Loucy (cell line): ENCODE data around the gene ZNF431.

ENCODE experiments used
- H2AFZ ChIP-seq: fragments of 200-600 bp; sonication (generic); 2 replicates; pipeline ENCODE4 v1.6.0; 2016; ENCODE audit warnings: antibody characterized with exemption, mild to moderate bottlenecking, low read length, moderate library complexity
- H3F3A ChIP-seq: fragments of 200-600 bp; 2 replicates; pipeline ENCODE4 v1.6.0; 2016; ENCODE audit warnings: antibody characterized with exemption, low read depth, mild to moderate bottlenecking
- H3K27me3 ChIP-seq: fragments of 200-600 bp; sonication (generic); 2 replicates; pipeline ENCODE4 v1.6.1; 2014; ENCODE audit warnings: low read length, mild to moderate bottlenecking; ENCODE audit not compliant: insufficient read depth, poor library complexity, severe bottlenecking
- H3K36me3 ChIP-seq: fragments of 200-600 bp; sonication (generic); 2 replicates; pipeline ENCODE4 v1.6.1; 2016; ENCODE audit warnings: low read length; ENCODE audit not compliant: insufficient read depth
- H3K4me1 ChIP-seq: fragments of 200-600 bp; sonication (generic); 2 replicates; pipeline ENCODE4 v1.5.1; 2014; ENCODE audit warnings: low read length, mild to moderate bottlenecking; ENCODE audit not compliant: insufficient read depth, poor library complexity, severe bottlenecking
- H3K4me2 ChIP-seq: fragments of 200-600 bp; sonication (generic); 2 replicates; pipeline ENCODE4 v1.6.0; 2014; ENCODE audit warnings: antibody characterized with exemption, low read length, low read depth, mild to moderate bottlenecking; ENCODE audit not compliant: poor library complexity, severe bottlenecking
- H3K4me3 ChIP-seq: fragments of 200-600 bp; sonication (generic); 2 replicates; pipeline ENCODE4 v1.5.1; 2014; ENCODE audit warnings: low read length, mild to moderate bottlenecking, mixed read lengths; ENCODE audit not compliant: poor library complexity, severe bottlenecking
- H3K79me2 ChIP-seq: fragments of 200-600 bp; sonication (generic); 2 replicates; pipeline ENCODE4 v1.6.1; 2014; ENCODE audit warnings: low read length; ENCODE audit not compliant: insufficient read depth
- H3K9ac ChIP-seq: fragments of 200-600 bp; sonication (generic); 2 replicates; pipeline ENCODE4 v1.6.0; 2014; ENCODE audit warnings: mild to moderate bottlenecking, low read depth, low read length, moderate library complexity; ENCODE audit not compliant: poor library complexity, severe bottlenecking
- H3K9me2 ChIP-seq: fragments of 200-600 bp; sonication (generic); replicated peaks from 2 replicates; pipeline ENCODE4 v1.6.1; 2016; ENCODE audit warnings: low read depth, low read length, mixed read lengths
- H3K9me3 ChIP-seq: fragments of 200-600 bp; sonication (generic); 2 replicates; pipeline ENCODE4 v1.6.1; 2014; ENCODE audit warnings: mild to moderate bottlenecking, antibody characterized with exemption, low read length, low read depth; ENCODE audit not compliant: insufficient read depth
- H4K20me1 ChIP-seq: fragments of 200-600 bp; sonication (generic); 2 replicates; pipeline ENCODE4 v1.6.0; 2014; ENCODE audit warnings: antibody characterized with exemption, low read length, mild to moderate bottlenecking; ENCODE audit not compliant: insufficient read depth, poor library complexity, severe bottlenecking
- EZH2phosphoT487 ChIP-seq: fragments of 200-600 bp; IDR thresholded peaks from 2 replicates; pipeline ENCODE4 v1.6.1; 2018; ENCODE audit warnings: antibody characterized with exemption, mild to moderate bottlenecking, moderate library complexity, borderline replicate concordance
- TF ChIP-seq, protein P1 (sequence below): fragments of 200-600 bp; sonication (generic); conservative IDR thresholded peaks from 2 replicates; pipeline ENCODE4 v1.5.1; 2014; ENCODE audit warnings: mild to moderate bottlenecking, antibody characterized with exemption, low read length

The ZNF431 gene

DNA sequence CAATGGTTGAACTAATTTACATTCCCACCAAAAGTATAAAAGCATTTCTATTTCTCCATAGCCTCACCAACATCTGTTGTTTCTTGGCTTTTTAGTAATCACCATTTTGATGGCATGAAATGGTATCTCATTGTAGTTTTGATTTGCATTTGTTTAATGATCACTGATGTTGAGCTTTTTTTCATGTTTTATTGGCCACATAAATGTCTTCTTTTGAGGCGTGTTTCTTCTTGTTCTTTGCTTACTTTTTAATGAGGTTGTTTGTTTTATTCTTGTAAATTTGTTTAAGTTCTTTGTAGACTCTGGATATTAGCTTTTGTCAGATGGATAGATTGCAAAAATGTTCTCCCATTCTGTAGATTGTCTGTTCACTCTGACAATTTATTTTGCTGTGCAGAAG lies 31.7 kb upstream of the ZNF431 start:
- H3K4me1 ChIP-seq, result no peaks in the 10 kb centered on the region
- H3K9ac ChIP-seq, result no peak overlapping the region
- H3K79me2 ChIP-seq, result peaks cover 12% of the 10 kb centered on the region; the same call in 1 of the 2 replicates
- no peak overlapping the region for H3K4me2 ChIP-seq
- peaks cover 48% of the 10 kb centered on the region for H3K36me3 ChIP-seq
- no peak overlapping the region for H2AFZ ChIP-seq
- no peaks in the 10 kb centered on the region for H4K20me1 ChIP-seq
- no peaks in the 10 kb centered on the region for H3K9me2 ChIP-seq
- no peaks in the 10 kb centered on the region for H3F3A ChIP-seq
- TF ChIP-seq, protein P1, sequence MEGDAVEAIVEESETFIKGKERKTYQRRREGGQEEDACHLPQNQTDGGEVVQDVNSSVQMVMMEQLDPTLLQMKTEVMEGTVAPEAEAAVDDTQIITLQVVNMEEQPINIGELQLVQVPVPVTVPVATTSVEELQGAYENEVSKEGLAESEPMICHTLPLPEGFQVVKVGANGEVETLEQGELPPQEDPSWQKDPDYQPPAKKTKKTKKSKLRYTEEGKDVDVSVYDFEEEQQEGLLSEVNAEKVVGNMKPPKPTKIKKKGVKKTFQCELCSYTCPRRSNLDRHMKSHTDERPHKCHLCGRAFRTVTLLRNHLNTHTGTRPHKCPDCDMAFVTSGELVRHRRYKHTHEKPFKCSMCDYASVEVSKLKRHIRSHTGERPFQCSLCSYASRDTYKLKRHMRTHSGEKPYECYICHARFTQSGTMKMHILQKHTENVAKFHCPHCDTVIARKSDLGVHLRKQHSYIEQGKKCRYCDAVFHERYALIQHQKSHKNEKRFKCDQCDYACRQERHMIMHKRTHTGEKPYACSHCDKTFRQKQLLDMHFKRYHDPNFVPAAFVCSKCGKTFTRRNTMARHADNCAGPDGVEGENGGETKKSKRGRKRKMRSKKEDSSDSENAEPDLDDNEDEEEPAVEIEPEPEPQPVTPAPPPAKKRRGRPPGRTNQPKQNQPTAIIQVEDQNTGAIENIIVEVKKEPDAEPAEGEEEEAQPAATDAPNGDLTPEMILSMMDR, result no peak
- no peak for TF ChIP-seq EZH2phosphoT487
- H3K9me3 ChIP-seq, result peaks cover 10% of the 10 kb centered on the region; the same call in 1 of the 2 replicates
- H3K4me3 ChIP-seq, result no peak overlapping the region
- H3K27me3 ChIP-seq, result no peaks in the 10 kb centered on the region

DNA sequence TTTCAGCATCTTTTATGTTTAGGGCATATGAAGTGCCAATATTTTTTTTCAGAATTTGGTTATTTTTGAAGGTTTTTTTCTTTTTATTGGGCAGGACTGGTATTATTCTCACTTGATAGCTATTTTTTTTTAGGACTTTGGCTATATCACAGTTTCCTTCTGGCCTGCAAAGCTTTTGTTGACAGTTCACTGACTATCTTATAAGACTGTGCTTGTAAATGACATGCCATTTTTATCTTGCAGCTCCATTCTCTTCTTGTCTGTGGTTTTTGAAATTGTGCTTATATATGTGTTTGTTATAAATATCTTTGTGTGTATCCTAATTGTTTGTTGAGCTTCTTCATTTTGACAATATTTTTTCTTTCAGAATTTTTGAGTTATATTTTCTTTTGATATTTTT lies 26.4 kb upstream of the ZNF431 start:
- H3K36me3 ChIP-seq, result peaks cover 62% of the 10 kb centered on the region
- H3K27me3 ChIP-seq, result no peaks in the 10 kb centered on the region
- H3K9me3 ChIP-seq, result peaks cover 10% of the 10 kb centered on the region; the same call in 1 of the 2 replicates
- H4K20me1 ChIP-seq, result no peaks in the 10 kb centered on the region
- no peak overlapping the region for H3K9ac ChIP-seq
- TF ChIP-seq EZH2phosphoT487, result no peak
- TF ChIP-seq, protein P1, result no peak
- no peaks in the 10 kb centered on the region for H3K4me1 ChIP-seq
- no peaks in the 10 kb centered on the region for H3K9me2 ChIP-seq
- no peaks in the 10 kb centered on the region for H3F3A ChIP-seq
- H3K4me2 ChIP-seq, result no peak overlapping the region
- no peak overlapping the region for H3K4me3 ChIP-seq
- peaks cover 11% of the 10 kb centered on the region; the same call in 1 of the 2 replicates for H3K79me2 ChIP-seq
- no peak overlapping the region for H2AFZ ChIP-seq

DNA sequence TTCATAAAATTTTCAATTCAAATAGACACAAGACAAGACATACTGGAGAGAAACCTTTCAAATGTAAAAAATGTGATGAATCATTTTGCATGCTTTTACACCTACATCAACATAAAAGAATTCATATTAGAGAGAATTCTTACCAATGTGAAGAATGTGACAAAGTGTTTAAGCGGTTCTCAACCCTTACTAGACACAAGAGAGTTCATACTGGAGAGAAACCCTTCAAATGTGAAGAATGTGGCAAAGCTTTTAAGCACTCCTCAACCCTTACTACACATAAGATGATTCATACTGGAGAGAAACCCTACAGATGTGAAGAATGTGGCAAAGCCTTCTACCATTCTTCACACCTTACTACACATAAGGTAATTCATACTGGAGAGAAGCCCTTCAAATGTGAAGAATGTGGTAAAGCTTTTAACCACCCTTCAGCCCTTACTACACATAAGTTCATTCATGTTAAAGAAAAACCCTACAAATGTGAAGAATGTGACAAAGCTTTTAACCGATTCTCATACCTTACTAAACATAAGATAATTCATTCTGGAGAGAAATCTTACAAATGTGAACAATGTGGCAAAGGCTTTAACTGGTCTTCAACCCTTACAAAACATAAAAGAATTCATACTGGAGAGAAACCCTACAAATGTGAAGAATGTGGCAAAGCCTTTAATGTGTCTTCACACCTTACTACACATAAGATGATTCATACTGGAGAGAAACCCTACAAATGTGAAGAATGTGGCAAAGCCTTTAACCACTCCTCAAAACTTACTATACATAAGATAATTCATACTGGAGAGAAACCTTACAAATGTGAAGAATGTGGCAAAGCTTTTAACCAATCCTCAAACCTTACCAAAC lies 24.6 kb upstream of the ZNF431 start:
- Histone ChIP-seq H2AFZ (no peak overlapping the region), H3K4me3 (no peak overlapping the region), H3F3A (no peaks in the 10 kb centered on the region), H3K4me1 (no peaks in the 10 kb centered on the region), H3K4me2 (no peak overlapping the region), H4K20me1 (no peaks in the 10 kb centered on the region), H3K9me2 (no peaks in the 10 kb centered on the region), H3K9ac (no peak overlapping the region), H3K79me2 (no peaks in the 10 kb centered on the region), H3K36me3 (peaks cover 62% of the 10 kb centered on the region), H3K27me3 (no peaks in the 10 kb centered on the region), H3K9me3 (peaks cover 10% of the 10 kb centered on the region; the same call in 1 of the 2 replicates)
- TF ChIP-seq, protein P1, result no peak
- no peak for TF ChIP-seq EZH2phosphoT487
